Measurements from ENCODE around the gene CD96. TPM values are rescaled to one million over a fixed set of nuclear protein-coding genes. Genes with fewer than 3 reads are reported as not detected.

CD96 gene
- total RNA-seq, 1 donor from 2014 or later, result 0.10 TPM

GRCh38 chr3:111676211-111677006, 134.4 kb downstream of the CD96 start:
- no peak for DNase-seq

GRCh38 chr3:111677007-111677392, 135.0 kb downstream of the CD96 start:
- DNase-seq, result no peak

DNA sequence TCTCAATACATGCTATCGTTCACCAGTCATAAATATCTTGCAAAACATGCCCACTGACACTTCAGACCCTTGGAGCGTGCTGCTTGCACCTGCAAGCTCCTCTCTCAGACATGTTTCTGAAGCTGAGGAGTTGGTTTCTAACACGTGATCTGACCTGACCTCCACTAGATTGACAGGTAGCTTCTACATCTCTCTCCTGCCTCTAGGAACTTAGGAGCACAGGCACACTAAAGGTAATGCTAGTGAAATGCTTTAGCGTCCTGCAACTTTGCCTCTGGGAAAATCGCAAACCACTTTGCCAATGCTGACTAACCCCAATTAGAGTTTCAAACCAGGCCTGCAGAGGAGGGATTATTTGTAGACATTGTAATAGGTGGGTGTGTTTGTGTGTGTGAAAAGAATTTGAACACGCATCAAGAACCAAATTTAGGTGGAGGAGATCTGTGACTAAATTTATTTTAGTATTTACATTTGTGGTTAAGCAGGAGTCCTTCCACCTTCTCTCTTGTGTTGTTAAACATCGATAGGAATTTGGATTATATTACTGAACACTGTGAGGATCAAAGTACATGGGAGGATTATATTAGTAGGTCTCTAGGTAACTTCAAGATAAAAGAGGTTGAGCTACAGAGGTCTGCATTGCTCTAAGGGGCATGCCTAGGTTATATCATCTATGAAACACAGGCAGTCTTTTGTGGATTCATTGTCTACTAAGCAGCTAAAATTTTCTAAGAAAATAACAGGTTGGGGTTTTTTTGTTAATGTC, 139.8 kb downstream of the CD96 start:
- no peak for DNase-seq

GRCh38 chr3:111684640-111685039, 142.6 kb downstream of the CD96 start:
- DNase-seq, result no peak

DNA sequence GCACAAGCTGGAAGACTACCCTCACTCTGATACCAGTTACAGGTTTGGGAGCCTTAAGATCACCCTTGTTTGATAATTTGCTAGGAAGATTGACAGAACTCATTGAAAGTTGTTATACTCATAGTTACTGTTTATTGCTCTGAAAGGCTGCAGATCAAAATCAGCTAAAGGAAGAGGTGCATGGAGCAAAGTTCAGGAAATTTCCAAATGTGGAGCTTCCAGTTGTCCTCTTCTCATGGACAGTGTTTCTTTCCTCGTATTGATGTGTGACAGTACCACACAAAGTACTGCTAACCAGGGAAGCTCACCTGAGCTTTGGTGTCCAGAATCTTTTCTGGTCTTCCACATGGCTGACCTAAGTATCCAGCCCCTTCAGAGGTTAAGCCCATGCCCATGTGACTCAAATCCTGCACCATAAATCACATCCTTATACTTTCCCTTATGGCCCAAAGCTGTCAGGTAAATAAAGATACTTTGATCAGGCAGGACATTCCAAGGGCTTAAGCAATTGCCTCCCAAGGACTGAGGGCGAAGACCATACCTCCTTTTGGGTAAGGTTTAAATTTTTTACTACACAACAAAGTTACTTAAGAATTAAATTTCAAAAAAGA, 146.3 kb downstream of the CD96 start:
- no peak for DNase-seq

DNA sequence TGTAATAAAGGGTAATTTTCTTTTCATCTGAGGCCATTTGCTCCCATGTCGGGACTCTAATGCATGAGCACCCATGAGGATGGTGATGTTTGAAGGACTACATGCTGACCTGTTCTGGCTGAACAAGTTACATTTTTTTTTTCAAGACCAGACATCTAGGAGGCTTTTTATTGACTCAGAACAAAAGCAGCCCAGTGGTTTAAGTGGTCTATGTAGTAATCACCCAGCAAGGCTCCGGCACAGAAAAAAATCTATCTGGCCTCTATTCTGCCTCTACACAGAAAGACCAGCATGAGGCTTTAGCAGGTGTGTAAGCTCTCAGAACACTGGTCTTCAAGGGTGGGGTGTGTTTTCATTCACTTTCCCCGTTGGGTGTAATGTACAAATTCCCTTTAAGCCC, 148.2 kb downstream of the CD96 start:
- DNase-seq, result no peak

DNA sequence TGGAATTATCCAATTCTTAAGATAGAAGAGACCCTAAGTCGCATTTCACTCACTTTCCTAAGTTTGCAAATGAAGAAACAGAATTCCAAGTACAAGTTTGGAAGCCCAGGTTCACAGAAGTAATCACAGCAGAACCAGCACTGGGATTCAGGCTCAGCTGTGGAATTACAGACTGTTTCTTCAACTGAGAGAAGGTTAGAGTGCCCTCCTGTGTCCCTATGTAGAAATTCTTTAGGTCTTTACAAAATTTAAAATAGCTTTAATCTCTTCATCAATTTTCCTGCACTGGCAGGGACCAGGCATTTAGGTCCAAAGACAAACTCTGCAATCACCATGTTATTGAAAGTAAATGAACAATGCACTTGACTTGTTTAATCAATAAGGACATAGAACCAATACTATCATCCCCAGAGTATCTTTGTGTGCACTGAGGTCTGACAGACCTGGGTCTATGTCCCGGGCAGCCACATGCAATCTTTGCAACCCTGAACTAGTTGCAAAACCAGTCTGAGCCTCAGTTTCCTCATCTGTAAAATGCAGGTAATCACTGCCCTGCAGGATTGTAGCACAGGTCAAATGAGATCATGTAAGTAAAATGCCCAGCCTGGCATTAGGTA, 149.4 kb downstream of the CD96 start:
- DNase-seq, result peak; percentile 59

GRCh38 chr3:111692593-111693552, 150.9 kb downstream of the CD96 start:
- DNase-seq, result no peak

GRCh38 chr3:111694471-111694870, 152.5 kb downstream of the CD96 start:
- no peak for DNase-seq

DNA sequence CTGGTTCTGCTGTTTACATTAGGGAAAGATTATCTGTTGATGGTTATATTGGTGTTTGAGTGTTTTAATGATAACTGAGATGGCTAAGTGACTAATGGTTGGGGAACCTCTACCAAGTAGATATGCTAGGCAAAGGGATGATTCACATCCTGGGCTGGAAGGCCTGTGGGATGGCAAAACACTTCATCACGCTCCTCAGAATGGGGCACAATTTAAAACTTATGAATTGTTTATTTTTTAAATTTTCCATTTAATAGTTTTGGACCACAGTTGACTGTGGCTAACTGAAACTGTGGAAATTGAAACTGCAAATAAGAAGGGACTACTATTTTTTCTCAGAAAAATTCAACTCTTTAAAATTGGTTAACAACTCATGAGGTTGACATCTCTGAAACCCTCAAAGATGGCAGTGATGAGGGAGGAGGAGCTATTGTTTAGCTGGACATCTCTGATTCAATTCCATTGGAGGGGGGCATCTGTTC, 153.7 kb downstream of the CD96 start:
- no peak for DNase-seq

- no peak for DNase-seq
These were observed 158.1 kb downstream of the CD96 start for GRCh38 chr3:111700054-111700453.

- DNase-seq, result no peak
These were observed 159.4 kb downstream of the CD96 start for GRCh38 chr3:111701292-111701906.

Other genes starting within 250 kb of the CD96 start
- 1.5 TPM for gene ZBED2, start 53.1 kb downstream of the CD96 start, total RNA-seq
- 1.2 TPM for gene PLCXD2, start 132.5 kb downstream of the CD96 start, total RNA-seq